ENCODE measurements around the gene CDH12. TPM values are rescaled to one million over a fixed set of nuclear protein-coding genes. Genes with fewer than 3 reads are reported as not detected.

Gene CDH12
- not detected in 2 replicates for total RNA-seq (2014; rRNA removed; shearing (Covaris generic); ENCODE audit: low replicate concordance)

DNA sequence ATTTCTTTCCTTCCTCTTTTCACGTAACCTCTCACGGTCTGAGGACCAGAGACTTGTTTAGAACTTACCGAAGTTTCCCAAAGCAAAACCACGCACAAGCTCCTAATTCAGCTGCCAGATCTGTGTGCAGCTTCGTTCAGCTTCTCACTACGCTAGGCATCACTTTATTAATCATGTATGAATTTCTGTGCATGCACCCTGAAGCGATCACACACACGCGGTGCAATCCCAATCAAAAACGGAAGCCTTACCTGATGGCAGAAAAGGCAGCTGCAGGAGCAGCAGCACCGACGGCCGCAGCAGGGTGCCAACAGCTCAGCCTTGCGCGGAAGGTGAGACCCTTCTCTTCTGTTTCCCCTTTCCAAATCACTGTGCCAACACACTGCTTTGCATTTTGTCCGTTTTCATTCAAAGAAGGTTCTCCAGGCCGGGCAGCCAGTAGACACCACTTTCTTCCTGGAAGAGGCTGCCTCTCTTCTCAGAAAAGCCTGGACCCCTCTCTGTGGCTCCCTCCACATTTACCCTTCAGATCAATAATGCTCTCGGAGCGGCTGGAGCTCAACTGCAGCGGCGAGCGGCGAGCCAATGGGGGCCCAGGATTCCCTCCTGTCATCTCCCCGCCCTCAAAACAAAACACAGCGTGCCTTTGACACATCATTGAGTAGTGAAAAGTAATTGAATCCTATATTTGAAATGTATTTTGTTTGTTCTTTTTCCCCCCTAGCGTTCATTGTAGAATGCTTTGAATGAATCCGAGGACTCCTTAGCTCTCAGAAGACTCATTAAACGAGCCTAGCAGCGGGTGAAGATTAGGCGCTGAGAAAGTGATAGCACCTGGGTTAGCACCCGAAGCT lies at the start of gene CDH12:
Gene CDH12 (minus strand): TSS at position 538 of the 854 bp plus-strand sequence.
- no peaks in the 10 kb centered on the region for H3K27me3 ChIP-seq (ENCODE audit: low read length)

DNA sequence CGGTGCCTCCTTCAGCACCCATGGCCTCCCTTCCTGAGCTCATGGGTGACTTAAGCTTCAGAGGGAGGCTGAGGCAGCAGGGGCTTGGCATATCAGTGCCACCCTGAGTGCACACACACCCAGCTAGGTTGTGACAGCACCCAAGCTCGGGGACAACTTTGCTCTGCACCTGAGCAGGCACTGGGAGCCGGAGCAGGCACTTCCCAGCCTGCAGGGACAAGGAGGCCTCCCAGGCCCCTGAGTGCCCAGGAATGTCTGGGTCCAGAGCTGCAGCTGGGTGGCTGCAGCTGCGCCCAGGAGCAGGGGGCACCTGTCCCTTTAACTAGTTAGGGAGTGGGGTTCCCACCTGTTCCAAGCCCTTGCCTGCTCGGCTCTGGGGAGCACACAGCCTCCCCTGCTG lies 48.7 kb upstream of the CDH12 start:
- Histone ChIP-seq H3K4me1 (ENCODE audit: low read length) (no peaks in the 10 kb centered on the region), H3K4me2 (ENCODE audit: low read depth, low read length, poor library complexity, severe bottlenecking) (no peak overlapping the region), H3K36me3 (ENCODE audit: insufficient read depth, low read length) (no peaks in the 10 kb centered on the region), H3K27me3 (ENCODE audit: low read length) (no peaks in the 10 kb centered on the region), H2AFZ (ENCODE audit: low read length) (no peak overlapping the region), H3K9ac (ENCODE audit: low read length) (no peak overlapping the region), H3K4me3 (ENCODE audit: low read length) (no peak overlapping the region), H3K9me2 (replicated peaks; ENCODE audit: insufficient read depth, low read length) (no peaks in the 10 kb centered on the region), H3K9me3 (ENCODE audit: low read length) (no peaks in the 10 kb centered on the region), H3K79me2 (ENCODE audit: low read length) (no peaks in the 10 kb centered on the region), H3K27ac (ENCODE audit: low read length) (no peak overlapping the region), H4K20me1 (ENCODE audit: insufficient read depth, low read depth, low read length) (no peaks in the 10 kb centered on the region)
- DNase-seq, result no peak

More for the DNA sequence above, at the start of gene CDH12:
- no peaks in the 10 kb centered on the region for H3K79me2 ChIP-seq (ENCODE audit: low read length)
- peak; percentile 68 for DNase-seq
- H3K36me3 ChIP-seq (ENCODE audit: insufficient read depth, low read length), result no peaks in the 10 kb centered on the region
- peak within 1 kb of the TSS; percentile 56 for H3K4me3 ChIP-seq (ENCODE audit: low read length)
- H2AFZ ChIP-seq (ENCODE audit: low read length), result peak within 1 kb of the TSS; percentile 17; the same call in 1 of the 2 replicates
- no peaks in the 10 kb centered on the region for H3K9me2 ChIP-seq (replicated peaks; ENCODE audit: insufficient read depth, low read length)
- peak within 1 kb of the TSS; percentile 48 for H3K9ac ChIP-seq (ENCODE audit: low read length)
- H4K20me1 ChIP-seq (ENCODE audit: insufficient read depth, low read depth, low read length), result no peaks in the 10 kb centered on the region
- peaks cover 21% of the 10 kb centered on the region for H3K4me1 ChIP-seq (ENCODE audit: low read length)
- H3K27ac ChIP-seq (ENCODE audit: low read length), result no peak within 1 kb of the TSS; the same call in 1 of the 2 replicates
- peak within 1 kb of the TSS; percentile 73 for H3K4me2 ChIP-seq (ENCODE audit: low read depth, low read length, poor library complexity, severe bottlenecking)
- H3K9me3 ChIP-seq (ENCODE audit: low read length), result no peaks in the 10 kb centered on the region

- H3K4me3 ChIP-seq (ENCODE audit: low read length), result no peak overlapping the region
- H3K9ac ChIP-seq (ENCODE audit: low read length), result no peak overlapping the region
- H3K27ac ChIP-seq (ENCODE audit: low read length), result no peak overlapping the region
- H3K9me2 ChIP-seq (replicated peaks; ENCODE audit: insufficient read depth, low read length), result no peaks in the 10 kb centered on the region
- H3K27me3 ChIP-seq (ENCODE audit: low read length), result no peaks in the 10 kb centered on the region
- no peaks in the 10 kb centered on the region for H3K79me2 ChIP-seq (ENCODE audit: low read length)
- no peaks in the 10 kb centered on the region for H4K20me1 ChIP-seq (ENCODE audit: insufficient read depth, low read depth, low read length)
- H3K36me3 ChIP-seq (ENCODE audit: insufficient read depth, low read length), result no peaks in the 10 kb centered on the region
- H2AFZ ChIP-seq (ENCODE audit: low read length), result no peak overlapping the region
- no peak for DNase-seq
- H3K4me1 ChIP-seq (ENCODE audit: low read length), result no peaks in the 10 kb centered on the region
- no peak overlapping the region for H3K4me2 ChIP-seq (ENCODE audit: low read depth, low read length, poor library complexity, severe bottlenecking)
- no peaks in the 10 kb centered on the region for H3K9me3 ChIP-seq (ENCODE audit: low read length)
Observed at GRCh38 chr5:22900801-22901310, 47.7 kb upstream of the CDH12 start.

GRCh38 chr5:22899341-22899740 lies 46.2 kb upstream of the CDH12 start:
- no peaks in the 10 kb centered on the region for H3K4me1 ChIP-seq (ENCODE audit: low read length)
- no peaks in the 10 kb centered on the region for H3K79me2 ChIP-seq (ENCODE audit: low read length)
- no peak overlapping the region for H3K27ac ChIP-seq (ENCODE audit: low read length)
- no peaks in the 10 kb centered on the region for H4K20me1 ChIP-seq (ENCODE audit: insufficient read depth, low read depth, low read length)
- no peak overlapping the region for H3K4me2 ChIP-seq (ENCODE audit: low read depth, low read length, poor library complexity, severe bottlenecking)
- DNase-seq, result no peak
- H3K9me2 ChIP-seq (replicated peaks; ENCODE audit: insufficient read depth, low read length), result no peaks in the 10 kb centered on the region
- H3K4me3 ChIP-seq (ENCODE audit: low read length), result no peak overlapping the region
- no peaks in the 10 kb centered on the region for H3K27me3 ChIP-seq (ENCODE audit: low read length)
- H2AFZ ChIP-seq (ENCODE audit: low read length), result no peak overlapping the region
- no peaks in the 10 kb centered on the region for H3K9me3 ChIP-seq (ENCODE audit: low read length)
- no peak overlapping the region for H3K9ac ChIP-seq (ENCODE audit: low read length)
- H3K36me3 ChIP-seq (ENCODE audit: insufficient read depth, low read length), result no peaks in the 10 kb centered on the region

GRCh38 chr5:22896152-22896551 lies 43.0 kb upstream of the CDH12 start:
- no peaks in the 10 kb centered on the region for H3K4me1 ChIP-seq (ENCODE audit: low read length)
- no peak overlapping the region for H3K9ac ChIP-seq (ENCODE audit: low read length)
- H3K4me3 ChIP-seq (ENCODE audit: low read length), result no peak overlapping the region

GRCh38 chr5:22892441-22892840 lies 39.3 kb upstream of the CDH12 start:
- Histone ChIP-seq H3K79me2 (ENCODE audit: low read length) (no peaks in the 10 kb centered on the region), H2AFZ (ENCODE audit: low read length) (no peak overlapping the region), H3K9ac (ENCODE audit: low read length) (no peak overlapping the region), H3K4me2 (ENCODE audit: low read depth, low read length, poor library complexity, severe bottlenecking) (no peak overlapping the region), H3K36me3 (ENCODE audit: insufficient read depth, low read length) (no peaks in the 10 kb centered on the region), H3K27me3 (ENCODE audit: low read length) (no peaks in the 10 kb centered on the region), H3K9me3 (ENCODE audit: low read length) (no peaks in the 10 kb centered on the region), H3K4me1 (ENCODE audit: low read length) (no peaks in the 10 kb centered on the region), H3K9me2 (replicated peaks; ENCODE audit: insufficient read depth, low read length) (no peaks in the 10 kb centered on the region), H3K27ac (ENCODE audit: low read length) (no peak overlapping the region), H4K20me1 (ENCODE audit: insufficient read depth, low read depth, low read length) (no peaks in the 10 kb centered on the region), H3K4me3 (ENCODE audit: low read length) (no peak overlapping the region)
- peak; percentile 19 for DNase-seq

More at GRCh38 chr5:22896152-22896551, 43.0 kb upstream of the CDH12 start:
- H3K36me3 ChIP-seq (ENCODE audit: insufficient read depth, low read length), result no peaks in the 10 kb centered on the region
- no peaks in the 10 kb centered on the region for H4K20me1 ChIP-seq (ENCODE audit: insufficient read depth, low read depth, low read length)
- H3K79me2 ChIP-seq (ENCODE audit: low read length), result no peaks in the 10 kb centered on the region
- H2AFZ ChIP-seq (ENCODE audit: low read length), result no peak overlapping the region
- H3K27me3 ChIP-seq (ENCODE audit: low read length), result no peaks in the 10 kb centered on the region
- no peaks in the 10 kb centered on the region for H3K9me3 ChIP-seq (ENCODE audit: low read length)
- H3K4me2 ChIP-seq (ENCODE audit: low read depth, low read length, poor library complexity, severe bottlenecking), result no peak overlapping the region
- H3K27ac ChIP-seq (ENCODE audit: low read length), result no peak overlapping the region
- no peak for DNase-seq
- H3K9me2 ChIP-seq (replicated peaks; ENCODE audit: insufficient read depth, low read length), result no peaks in the 10 kb centered on the region

DNA sequence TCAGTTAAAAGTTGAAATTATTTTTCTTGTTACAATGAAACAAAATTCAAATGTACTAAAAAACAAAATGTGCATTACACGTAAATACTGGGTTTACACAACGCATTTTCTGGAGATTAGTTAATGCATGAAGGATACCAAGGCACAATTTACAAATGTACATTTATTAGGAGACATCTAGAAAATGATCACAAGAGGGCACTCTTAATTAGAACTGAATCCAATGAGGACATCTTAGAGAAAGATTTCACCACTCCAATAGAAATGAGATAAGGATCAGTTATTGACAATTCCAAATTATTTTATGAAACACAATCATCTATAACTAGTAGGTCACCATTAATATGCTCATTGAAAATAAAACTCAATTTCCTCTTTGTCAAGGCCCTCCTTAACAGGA lies 36.6 kb upstream of the CDH12 start:
- H4K20me1 ChIP-seq (ENCODE audit: insufficient read depth, low read depth, low read length), result no peaks in the 10 kb centered on the region
- H3K36me3 ChIP-seq (ENCODE audit: insufficient read depth, low read length), result no peaks in the 10 kb centered on the region
- H3K9me3 ChIP-seq (ENCODE audit: low read length), result no peaks in the 10 kb centered on the region
- H3K4me2 ChIP-seq (ENCODE audit: low read depth, low read length, poor library complexity, severe bottlenecking), result no peak overlapping the region
- no peaks in the 10 kb centered on the region for H3K79me2 ChIP-seq (ENCODE audit: low read length)
- H2AFZ ChIP-seq (ENCODE audit: low read length), result no peak overlapping the region
- no peak overlapping the region for H3K4me3 ChIP-seq (ENCODE audit: low read length)
- H3K9ac ChIP-seq (ENCODE audit: low read length), result no peak overlapping the region
- H3K4me1 ChIP-seq (ENCODE audit: low read length), result no peaks in the 10 kb centered on the region
- no peaks in the 10 kb centered on the region for H3K27me3 ChIP-seq (ENCODE audit: low read length)
- no peaks in the 10 kb centered on the region for H3K9me2 ChIP-seq (replicated peaks; ENCODE audit: insufficient read depth, low read length)
- no peak overlapping the region for H3K27ac ChIP-seq (ENCODE audit: low read length)
- DNase-seq, result peak; percentile 68

DNA sequence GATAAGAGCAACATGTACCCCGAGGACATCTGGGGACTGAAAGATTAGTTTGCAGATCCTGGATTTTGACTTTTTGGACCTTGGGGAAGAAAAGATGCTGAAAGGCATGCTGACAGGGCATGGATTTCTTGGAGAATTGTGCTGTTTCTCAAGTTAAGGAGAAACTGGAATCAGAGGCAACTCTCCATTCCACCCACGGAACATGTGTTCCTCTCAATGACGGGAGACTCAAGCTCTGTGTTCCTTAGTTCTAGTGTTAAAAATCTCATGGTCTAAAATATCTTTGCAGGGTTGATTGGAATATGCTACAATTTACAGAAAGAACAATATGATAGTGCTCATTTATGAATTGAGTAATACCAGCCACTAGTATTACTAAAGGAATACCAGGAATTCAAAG lies 34.4 kb upstream of the CDH12 start:
- no peaks in the 10 kb centered on the region for H3K4me1 ChIP-seq (ENCODE audit: low read length)
- no peaks in the 10 kb centered on the region for H3K79me2 ChIP-seq (ENCODE audit: low read length)
- no peak for DNase-seq
- no peaks in the 10 kb centered on the region for H4K20me1 ChIP-seq (ENCODE audit: insufficient read depth, low read depth, low read length)
- no peak overlapping the region for H3K4me2 ChIP-seq (ENCODE audit: low read depth, low read length, poor library complexity, severe bottlenecking)
- no peak overlapping the region for H2AFZ ChIP-seq (ENCODE audit: low read length)
- H3K9me2 ChIP-seq (replicated peaks; ENCODE audit: insufficient read depth, low read length), result no peaks in the 10 kb centered on the region
- H3K4me3 ChIP-seq (ENCODE audit: low read length), result no peak overlapping the region
- no peaks in the 10 kb centered on the region for H3K9me3 ChIP-seq (ENCODE audit: low read length)
- H3K36me3 ChIP-seq (ENCODE audit: insufficient read depth, low read length), result no peaks in the 10 kb centered on the region
- no peaks in the 10 kb centered on the region for H3K27me3 ChIP-seq (ENCODE audit: low read length)
- H3K27ac ChIP-seq (ENCODE audit: low read length), result no peak overlapping the region
- no peak overlapping the region for H3K9ac ChIP-seq (ENCODE audit: low read length)
